ENCODE results near the gene NACC2. TPM values are rescaled to one million over a fixed set of nuclear protein-coding genes. Genes with fewer than 3 reads are reported as not detected.

The NACC2 gene
- total and polyA plus RNA-seq, 8 donors: 3.6 to 29.5 (median 5.5) TPM

DNA sequence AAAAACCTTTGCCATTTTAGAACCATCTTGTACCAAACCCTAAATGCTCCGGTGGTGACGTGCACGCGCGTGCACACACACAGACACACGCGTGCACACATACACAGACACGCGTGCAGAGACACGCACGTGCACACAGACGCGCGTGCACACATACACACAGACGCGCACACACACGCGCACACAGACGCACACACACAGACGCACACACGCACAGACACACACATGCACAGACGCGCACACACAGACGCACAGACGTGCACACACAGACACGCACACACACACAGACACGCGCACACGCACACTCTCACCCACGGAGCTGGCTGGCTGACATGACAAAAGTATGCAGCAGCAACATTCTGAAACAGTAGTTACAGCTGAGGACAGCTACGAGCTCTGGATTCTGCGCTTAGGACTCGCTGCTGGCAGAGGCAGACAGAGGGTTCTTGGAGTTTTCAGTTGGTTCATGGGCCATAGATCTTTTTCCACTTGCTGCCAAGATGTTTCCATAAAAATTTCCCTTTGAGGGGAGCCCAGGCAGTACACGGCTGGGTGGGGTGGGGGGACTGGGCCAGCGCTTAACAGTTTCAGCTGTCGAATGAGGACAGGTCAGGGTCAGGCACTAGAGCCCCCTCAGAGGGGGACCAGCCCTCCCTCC, 87.7 kb downstream of the NACC2 start:
- TF ChIP-seq CTCF (IDR thresholded peaks at IDR 0.05): no peak
- Histone ChIP-seq H3K4me3 (no peak overlapping the region), H3K4me1 (peaks cover 9 to 48% of the 10 kb centered on the region in 2 donors), H3K27ac (peak overlapping the region; percentile 63 to 80), H3K36me3 (peaks cover 0 to 39% of the 10 kb centered on the region in 2 donors), H3K9me3 (no peaks in the 10 kb centered on the region), H3K27me3 (no peaks in the 10 kb centered on the region)
- ATAC-seq: no peak
- no peak for DNase-seq
- intact Hi-C loops (cut with DNase I): no loop called here

DNA sequence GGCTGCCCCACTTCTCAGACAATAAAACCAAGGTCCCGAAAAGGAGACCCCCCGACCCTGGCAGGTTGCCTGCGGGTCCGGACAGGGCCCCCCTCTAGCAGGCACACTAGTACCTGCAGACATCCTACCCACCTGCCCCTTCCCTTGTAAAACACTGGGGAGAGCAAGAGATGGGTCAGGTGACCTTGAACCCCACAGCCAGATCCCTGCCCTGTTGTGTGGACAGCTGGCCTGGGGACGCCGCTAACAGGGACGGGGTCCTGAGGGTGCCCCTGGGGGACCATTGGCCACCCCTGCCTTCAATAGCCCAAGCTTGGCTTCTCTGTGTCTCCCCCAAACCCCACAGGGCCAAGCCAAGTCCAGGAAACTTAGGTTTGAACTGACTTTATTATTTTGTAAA, 88.9 kb downstream of the NACC2 start:
- Histone ChIP-seq H3K27me3 (no peaks in the 10 kb centered on the region), H3K4me1 (peaks cover 9 to 40% of the 10 kb centered on the region in 2 donors), H3K36me3 (peaks cover 0 to 27% of the 10 kb centered on the region in 2 donors), H3K4me3 (no peak overlapping the region), H3K9me3 (no peaks in the 10 kb centered on the region), H3K27ac (peak overlapping the region in 1 of 2 donors; percentile 28)
- no peak for TF ChIP-seq CTCF (IDR thresholded peaks at IDR 0.05)
- DNase-seq (no peak), ATAC-seq (no peak)
- intact Hi-C loops (cut with DNase I): no loop called here

DNA sequence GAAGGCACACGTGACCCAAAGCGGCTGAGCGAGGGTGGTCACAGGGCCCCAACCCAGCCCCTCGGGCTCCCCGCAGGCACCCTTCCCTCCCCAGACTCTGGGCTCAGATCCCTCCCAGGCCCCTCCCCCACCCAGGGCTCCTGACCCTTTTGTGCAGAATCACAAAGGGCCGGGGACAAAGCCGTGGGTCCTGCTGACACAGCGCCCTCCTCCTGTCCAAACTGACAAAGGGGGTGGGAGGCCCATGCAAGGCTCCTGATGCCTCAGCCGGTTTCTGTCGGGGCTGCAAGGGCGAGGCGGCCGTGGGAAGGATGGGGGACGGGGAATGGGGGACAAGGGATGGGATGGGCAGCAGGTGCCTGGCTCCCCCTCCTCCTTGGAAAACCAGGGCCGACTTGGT, 90.4 kb downstream of the NACC2 start:
- no peak for DNase-seq
- Histone ChIP-seq H3K27me3 (no peaks in the 10 kb centered on the region), H3K9me3 (no peaks in the 10 kb centered on the region), H3K4me3 (no peak overlapping the region), H3K4me1 (peaks cover 9 to 30% of the 10 kb centered on the region in 2 donors), H3K36me3 (peaks cover 0 to 12% of the 10 kb centered on the region in 2 donors), H3K27ac (no peak overlapping the region)
- TF ChIP-seq CTCF (IDR thresholded peaks at IDR 0.05): no peak
- intact Hi-C loops (cut with DNase I): no loop called here
- no peak for ATAC-seq

DNA sequence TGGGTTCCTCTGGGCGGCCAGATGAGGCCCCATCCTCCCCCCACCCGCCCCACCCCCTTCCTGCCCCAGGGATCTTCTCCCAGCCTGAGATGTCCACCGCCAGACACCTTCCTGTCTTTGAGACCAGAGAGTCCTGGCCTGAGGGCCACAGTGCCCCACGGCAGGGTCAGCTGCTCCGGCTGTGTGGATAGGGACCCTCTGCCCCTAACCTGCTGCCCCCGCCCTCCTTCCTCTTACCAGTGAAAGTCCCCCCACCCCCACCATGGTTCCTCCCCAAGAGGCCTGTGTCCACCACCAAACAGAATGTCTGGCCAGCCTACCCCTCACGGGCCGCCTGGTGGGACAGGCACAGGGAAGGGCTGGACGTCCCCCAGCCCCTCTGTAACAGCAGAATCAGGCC, 90.9 kb downstream of the NACC2 start:
- no peaks in the 10 kb centered on the region for H3K27me3 ChIP-seq
- DNase-seq (no peak), ATAC-seq (no peak)
- intact Hi-C loops (cut with DNase I): no loop called here
- peaks cover 0 to 7% of the 10 kb centered on the region in 2 donors for H3K36me3 ChIP-seq
- H3K9me3 ChIP-seq: no peaks in the 10 kb centered on the region
- no peak for TF ChIP-seq CTCF (IDR thresholded peaks at IDR 0.05)
- peaks cover 9 to 27% of the 10 kb centered on the region in 2 donors for H3K4me1 ChIP-seq
- H3K27ac ChIP-seq: no peak overlapping the region
- no peak overlapping the region for H3K4me3 ChIP-seq

DNA sequence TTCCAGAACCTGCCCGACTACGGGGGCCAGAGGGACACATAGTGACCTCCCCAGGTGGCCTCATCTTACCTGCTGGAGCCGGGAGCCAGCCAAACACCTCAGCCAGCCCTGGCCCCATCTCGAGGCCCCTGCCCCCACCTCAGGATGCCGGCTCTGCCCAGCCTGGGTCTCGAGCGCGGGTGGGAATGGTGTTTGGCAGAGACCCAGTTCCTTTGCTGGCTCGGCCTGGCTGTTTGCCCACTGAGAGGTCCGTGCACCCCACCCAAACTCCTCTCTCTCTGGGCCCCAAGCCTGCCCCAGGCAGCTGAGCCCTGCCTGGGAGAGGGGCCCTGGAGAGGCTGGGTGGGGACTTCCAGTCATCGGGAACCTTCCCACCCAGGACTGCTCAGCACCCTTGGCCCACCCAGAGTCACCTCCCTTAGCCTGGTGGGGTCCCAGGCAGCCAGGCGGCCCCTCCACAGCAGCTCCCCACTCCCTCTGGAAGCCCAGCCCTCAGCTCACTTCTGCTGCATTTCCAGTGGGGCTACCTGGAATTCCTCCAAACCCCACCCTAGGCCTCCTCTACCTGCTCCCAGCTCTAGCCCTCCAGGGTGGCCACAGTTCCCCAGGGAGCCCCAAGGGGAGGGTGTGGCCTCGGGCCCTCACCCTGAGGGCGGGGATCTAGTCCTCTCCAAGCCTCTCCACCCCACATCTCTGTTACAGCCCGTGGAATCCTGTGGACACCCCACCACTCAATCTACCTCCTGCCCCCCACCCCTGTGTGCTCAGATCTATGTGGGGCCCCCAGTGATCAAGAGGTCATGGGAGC, 91.5 kb downstream of the NACC2 start:
- Histone ChIP-seq H3K4me3 (no peak overlapping the region), H3K27me3 (no peaks in the 10 kb centered on the region), H3K9me3 (no peaks in the 10 kb centered on the region), H3K36me3 (peaks cover 0 to 3% of the 10 kb centered on the region in 2 donors), H3K4me1 (peaks cover 9 to 21% of the 10 kb centered on the region in 2 donors), H3K27ac (peak overlapping the region in 1 of 2 donors; percentile 20)
- TF ChIP-seq CTCF (IDR thresholded peaks at IDR 0.05): no peak
- intact Hi-C loops (cut with DNase I): no loop called here
- DNase-seq (no peak), ATAC-seq (peak; percentile 13)

Measured in left lung (tissue), 10 donors.